Neuronal stem cell (in vitro differentiated cells): ENCODE data around the gene HEPACAM2.

Source experiments
- DNase-seq: peaks from one replicate; pipeline ENCODE4 v3.0.0-alpha.2; 2013; ENCODE audit warnings: low spot score
- H2AFZ ChIP-seq: one replicate; pipeline ENCODE4 v1.6.1; 2013; ENCODE audit warnings: mild to moderate bottlenecking, low read length, inconsistent platforms
- H2AK5ac ChIP-seq: 2 replicates; pipeline ENCODE4 v1.6.1; 2013; ENCODE audit warnings: low read depth, mild to moderate bottlenecking, inconsistent platforms, low read length, moderate library complexity, mixed read lengths
- H2BK120ac ChIP-seq: 2 replicates; pipeline ENCODE4 v1.6.1; 2013; ENCODE audit warnings: low read depth, mild to moderate bottlenecking, inconsistent platforms, low read length, moderate library complexity, mixed read lengths
- H2BK12ac ChIP-seq: one replicate; pipeline ENCODE4 v1.6.1; 2013; ENCODE audit warnings: low read length, inconsistent platforms
- H2BK15ac ChIP-seq: 2 replicates; pipeline ENCODE4 v1.6.1; 2013; ENCODE audit warnings: mild to moderate bottlenecking, low read length, inconsistent platforms, mixed read lengths
- H2BK5ac ChIP-seq: one replicate; pipeline ENCODE4 v1.6.1; 2013; ENCODE audit warnings: inconsistent platforms, mild to moderate bottlenecking, low read length, moderate library complexity
- H3K14ac ChIP-seq: one replicate; pipeline ENCODE4 v1.6.1; 2013; ENCODE audit warnings: low read length, inconsistent platforms
- H3K18ac ChIP-seq: 2 replicates; pipeline ENCODE4 v1.6.1; 2013; ENCODE audit warnings: low read length, inconsistent platforms
- H3K23ac ChIP-seq: 2 replicates; pipeline ENCODE4 v1.6.1; 2013; ENCODE audit warnings: low read depth, mild to moderate bottlenecking, mixed read lengths, low read length, inconsistent platforms; ENCODE audit not compliant: poor library complexity
- H3K27ac ChIP-seq: replicated peaks from 3 replicates; pipeline ENCODE4 v1.5.1; 2013; ENCODE audit warnings: low read length, inconsistent platforms
- H3K27me3 ChIP-seq, 3 experiments: 2 replicates each; pipeline ENCODE4 v1.6.1; 2013; ENCODE audit warnings: low read length in 3 of 3, mild to moderate bottlenecking in 2 of 3, inconsistent platforms in 1 of 3, low read depth in 1 of 3, mixed read lengths in 1 of 3, moderate library complexity in 1 of 3; ENCODE audit not compliant: control insufficient read depth in 3 of 3, insufficient read depth in 3 of 3
- H3K36me3 ChIP-seq, 2 donors: replicated peaks in 1 of 2; 2 replicates each; pipeline ENCODE4 v1.6.1; 2013; ENCODE audit warnings: low read length in 2 of 2; ENCODE audit not compliant: control insufficient read depth in 2 of 2, insufficient read depth in 2 of 2
- H3K4ac ChIP-seq: 2 replicates; pipeline ENCODE4 v1.6.1; 2013; ENCODE audit warnings: inconsistent platforms, mild to moderate bottlenecking, low read length, moderate library complexity
- H3K4me1 ChIP-seq, 2 donors: 1 replicate in 1 of 2; 2 replicates in 1 of 2; pipeline ENCODE4 v1.6.1; 2013; ENCODE audit warnings: low read length in 2 of 2, low read depth in 1 of 2; ENCODE audit not compliant: control insufficient read depth in 2 of 2, insufficient read depth in 1 of 2
- H3K4me2 ChIP-seq: one replicate; pipeline ENCODE4 v1.6.1; 2013; ENCODE audit warnings: mild to moderate bottlenecking, low read length, inconsistent platforms; ENCODE audit not compliant: insufficient read depth, poor library complexity, severe bottlenecking
- H3K4me3 ChIP-seq, 2 donors: 2 replicates each; pipeline ENCODE4 v1.5.1; 2013; ENCODE audit warnings: low read length in 2 of 2, mild to moderate bottlenecking in 2 of 2, inconsistent platforms in 1 of 2, moderate library complexity in 1 of 2
- H3K79me1 ChIP-seq: one replicate; pipeline ENCODE4 v1.6.1; 2013; ENCODE audit warnings: low read depth, mild to moderate bottlenecking, inconsistent platforms, low read length, moderate library complexity
- H3K9ac ChIP-seq: one replicate; pipeline ENCODE4 v1.6.1; 2013; ENCODE audit warnings: mild to moderate bottlenecking, low read depth, low read length, inconsistent platforms; ENCODE audit not compliant: poor library complexity
- H3K9me3 ChIP-seq, 2 donors: replicated peaks in 1 of 2; 2 replicates each; pipeline versions ENCODE3 to v1.6.1; 2013; ENCODE audit warnings: low read length in 2 of 2, mild to moderate bottlenecking in 2 of 2, inconsistent platforms in 1 of 2, low read depth in 1 of 2, mixed read lengths in 1 of 2, moderate library complexity in 1 of 2; ENCODE audit not compliant: control insufficient read depth in 2 of 2, insufficient read depth in 1 of 2
- H4K8ac ChIP-seq: one replicate; pipeline ENCODE4 v1.6.1; 2013; ENCODE audit warnings: low read depth, mild to moderate bottlenecking, inconsistent platforms, low read length, moderate library complexity
- H4K91ac ChIP-seq: one replicate; pipeline ENCODE4 v1.6.1; 2013; ENCODE audit warnings: low read length, low read depth, mild to moderate bottlenecking, inconsistent platforms; ENCODE audit not compliant: poor library complexity
- WGBS, 2 donors: extraction: QIAGEN DNeasy Blood & Tissue Kit; methylation state at CpG; one replicate each; pipeline ENCODE4 v1.1.7; 2013; ENCODE audit warnings: missing lambda C conversion rate in 2 of 2, mixed read lengths in 1 of 2; ENCODE audit not compliant: insufficient read length in 2 of 2, insufficient replicate concordance in 1 of 2; ENCODE audit errors: extremely low coverage in 2 of 2; 5-methylcytosine and 5-hydroxymethylcytosine counted together

The HEPACAM2 gene

GRCh38 chr7:93178213-93178612 lies 48.1 kb downstream of the HEPACAM2 start:
- Histone ChIP-seq H3K36me3 (no peaks in the 10 kb centered on the region), H4K91ac (no peak overlapping the region), H2BK15ac (no peak overlapping the region), H3K18ac (no peak overlapping the region), H3K9me3 (no peaks in the 10 kb centered on the region), H3K14ac (no peak overlapping the region), H2AFZ (no peak overlapping the region), H4K8ac (no peak overlapping the region), H2BK120ac (no peak overlapping the region), H2BK5ac (no peak overlapping the region), H3K27ac (no peak overlapping the region), H3K4me3 (no peak overlapping the region), H3K27me3 (no peaks in the 10 kb centered on the region), H3K4ac (no peak overlapping the region), H2AK5ac (no peak overlapping the region), H3K23ac (no peak overlapping the region), H2BK12ac (no peak overlapping the region), H3K79me1 (no peaks in the 10 kb centered on the region), H3K4me2 (no peak overlapping the region), H3K9ac (no peak overlapping the region), H3K4me1 (no peaks in the 10 kb centered on the region)
- DNase-seq, result no peak
- WGBS, 2 donors, result no CpG with 5 or more reads among the region's 3 CpGs

- no peak overlapping the region for H2BK15ac ChIP-seq
- no peaks in the 10 kb centered on the region for H3K36me3 ChIP-seq
- no peaks in the 10 kb centered on the region for H3K9me3 ChIP-seq
- H3K4me1 ChIP-seq, result no peaks in the 10 kb centered on the region
- no peak overlapping the region for H3K14ac ChIP-seq
- H2AFZ ChIP-seq, result no peak overlapping the region
- no peak overlapping the region for H3K18ac ChIP-seq
- no peak overlapping the region for H4K91ac ChIP-seq
- H2BK120ac ChIP-seq, result no peak overlapping the region
- H2BK5ac ChIP-seq, result no peak overlapping the region
- no peak overlapping the region for H3K9ac ChIP-seq
- H3K27me3 ChIP-seq, result no peaks in the 10 kb centered on the region
- H3K79me1 ChIP-seq, result no peaks in the 10 kb centered on the region
- H4K8ac ChIP-seq, result no peak overlapping the region
- no peak overlapping the region for H3K4me3 ChIP-seq
- H2AK5ac ChIP-seq, result no peak overlapping the region
- no CpG with 5 or more reads among the region's 2 CpGs for WGBS, 2 donors
- H3K27ac ChIP-seq, result no peak overlapping the region
- no peak overlapping the region for H3K4ac ChIP-seq
- DNase-seq, result no peak
- H2BK12ac ChIP-seq, result no peak overlapping the region
- H3K4me2 ChIP-seq, result no peak overlapping the region
- no peak overlapping the region for H3K23ac ChIP-seq
These were observed 49.2 kb downstream of the HEPACAM2 start for GRCh38 chr7:93176992-93177580.

- no peak overlapping the region for H3K4me3 ChIP-seq
- H4K8ac ChIP-seq, result no peak overlapping the region
- DNase-seq, result no peak
- H3K14ac ChIP-seq, result no peak overlapping the region
- H2AK5ac ChIP-seq, result no peak overlapping the region
- H3K9ac ChIP-seq, result no peak overlapping the region
- H2BK12ac ChIP-seq, result no peak overlapping the region
- H2BK5ac ChIP-seq, result no peak overlapping the region
- no peak overlapping the region for H3K4ac ChIP-seq
- H3K4me2 ChIP-seq, result no peak overlapping the region
- no peaks in the 10 kb centered on the region for H3K4me1 ChIP-seq
- H3K23ac ChIP-seq, result no peak overlapping the region
- H3K79me1 ChIP-seq, result no peaks in the 10 kb centered on the region
- H3K9me3 ChIP-seq, result peaks cover 0 to 5% of the 10 kb centered on the region in 2 donors
- H3K27ac ChIP-seq, result no peak overlapping the region
- no peak overlapping the region for H2BK15ac ChIP-seq
- no peak overlapping the region for H3K18ac ChIP-seq
- H2AFZ ChIP-seq, result no peak overlapping the region
- no peak overlapping the region for H4K91ac ChIP-seq
- WGBS, 2 donors, result no CpG with 5 or more reads among the region's 2 CpGs
- no peaks in the 10 kb centered on the region for H3K27me3 ChIP-seq
- H3K36me3 ChIP-seq, result no peaks in the 10 kb centered on the region
- no peak overlapping the region for H2BK120ac ChIP-seq
These were observed 51.0 kb downstream of the HEPACAM2 start for GRCh38 chr7:93175219-93175618.

DNA sequence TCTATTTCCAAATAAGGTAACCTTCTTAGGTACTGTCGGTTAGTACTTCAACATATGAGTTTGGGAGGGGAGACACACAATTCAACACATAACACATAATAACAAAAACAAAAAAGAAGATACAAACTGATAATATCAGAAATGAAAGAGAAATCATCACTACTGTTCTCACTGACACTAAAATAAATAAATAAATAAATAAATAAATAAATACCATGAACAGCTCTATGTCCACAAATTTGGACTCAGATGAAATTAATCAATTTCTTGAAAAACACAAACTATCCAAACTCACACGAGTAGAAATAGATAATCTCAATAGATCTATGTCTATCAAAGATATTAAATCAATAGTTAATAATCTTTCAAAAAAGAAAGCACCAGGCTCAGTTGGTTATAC lies 53.6 kb downstream of the HEPACAM2 start:
- Histone ChIP-seq H2BK5ac (no peak overlapping the region), H2BK12ac (no peak overlapping the region), H3K23ac (no peak overlapping the region), H3K14ac (no peak overlapping the region), H3K4ac (no peak overlapping the region), H3K9ac (no peak overlapping the region), H3K9me3 (peaks cover 0 to 5% of the 10 kb centered on the region in 2 donors), H3K4me2 (no peak overlapping the region), H3K4me1 (no peaks in the 10 kb centered on the region), H2BK120ac (no peak overlapping the region), H3K36me3 (no peaks in the 10 kb centered on the region), H2AK5ac (no peak overlapping the region), H3K4me3 (no peak overlapping the region), H3K27ac (no peak overlapping the region), H3K18ac (no peak overlapping the region), H2BK15ac (no peak overlapping the region), H3K79me1 (no peaks in the 10 kb centered on the region), H4K91ac (no peak overlapping the region), H3K27me3 (no peaks in the 10 kb centered on the region), H2AFZ (no peak overlapping the region), H4K8ac (no peak overlapping the region)
- WGBS, 2 donors, result no CpG with 5 or more reads among the region's 2 CpGs
- no peak for DNase-seq
